Naive thymus-derived CD4-positive, alpha-beta T cell (primary cell): Measurements from ENCODE around the gene BRDT. TPM values are rescaled to one million over a fixed set of nuclear protein-coding genes. Genes with fewer than 3 reads are reported as not detected.
"Not testable (repeated sequence)": the region's sequence is repeated elsewhere in the genome, so short reads cannot be mapped to it uniquely, and the experiment has no call there.

Experiments used
- ATAC-seq: fragments of 150-1000 bp; cut with Tn5 transposase; 2 replicates; pipeline ENCODE4 v1.10.0; 2021; ENCODE audit warnings: mild to moderate bottlenecking, moderate library complexity
- CTCF ChIA-PET: fragments of 350-600 bp; sonication (Branson Sonifier 250); formaldehyde crosslinking; loops from one replicate; lab custom pipeline; 2021; ENCODE audit warnings: antibody characterized with exemption; lab: Charles Lee
- POLR2A ChIA-PET: fragments of 350-600 bp; sonication (Branson Sonifier 250); formaldehyde crosslinking; loops from one replicate; lab custom pipeline; 2021; ENCODE audit warnings: antibody characterized with exemption, inconsistent platforms; lab: Charles Lee
- DNase-seq, 9 donors: peaks; one replicate each; pipeline versions ENCODE4 v3.0.0 to v3.0.0-alpha.2; 2020 to 2022; ENCODE audit warnings: mixed read lengths in 1 of 9
- H3K27ac ChIP-seq: one replicate; pipeline ENCODE4 v1.7.0; 2013; ENCODE audit warnings: mild to moderate bottlenecking, low read depth, low read length, moderate library complexity
- H3K27me3 ChIP-seq, 2 donors: one replicate each; pipeline ENCODE4 v1.7.0; 2013; ENCODE audit warnings: low read length in 2 of 2, mild to moderate bottlenecking in 2 of 2, moderate library complexity in 2 of 2; ENCODE audit not compliant: control insufficient read depth in 2 of 2, insufficient read depth in 2 of 2
- H3K36me3 ChIP-seq, 3 experiments: 1 replicate in 2 of 3; 2 replicates in 1 of 3; pipeline ENCODE4 v1.7.0; 2013; ENCODE audit warnings: low read length in 3 of 3, mild to moderate bottlenecking in 3 of 3, moderate library complexity in 1 of 3; ENCODE audit not compliant: insufficient read depth in 3 of 3, control insufficient read depth in 2 of 3
- H3K4me1 ChIP-seq, 2 donors: one replicate each; pipeline ENCODE4 v1.7.0; 2013; ENCODE audit warnings: low read length in 2 of 2, mild to moderate bottlenecking in 2 of 2, moderate library complexity in 1 of 2; ENCODE audit not compliant: control insufficient read depth in 2 of 2, insufficient read depth in 2 of 2
- H3K4me3 ChIP-seq: 2 replicates; pipeline ENCODE4 v1.7.0; 2013; ENCODE audit warnings: mild to moderate bottlenecking, low read length
- H3K9me3 ChIP-seq, 3 experiments: 1 replicate in 2 of 3; 2 replicates in 1 of 3; pipeline ENCODE4 v1.7.0; 2013; ENCODE audit warnings: low read length in 3 of 3; ENCODE audit not compliant: control insufficient read depth in 2 of 3
- H3K27ac Mint-ChIP-seq, 9 donors: one replicate each; pipeline ENCODE4 v1.8.0; 2020 to 2022; ENCODE audit warnings: mixed read lengths in 9 of 9, mild to moderate bottlenecking in 8 of 9, moderate library complexity in 5 of 9, inconsistent platforms in 2 of 9
- H3K27me3 Mint-ChIP-seq, 5 donors: one replicate each; pipeline ENCODE4 v1.8.0; 2021 to 2022; ENCODE audit warnings: mixed read lengths in 5 of 5, mild to moderate bottlenecking in 1 of 5
- H3K36me3 Mint-ChIP-seq, 5 donors: one replicate each; pipeline ENCODE4 v1.8.0; 2020 to 2022; ENCODE audit warnings: mixed read lengths in 5 of 5, mild to moderate bottlenecking in 3 of 5, inconsistent platforms in 1 of 5
- H3K4me1 Mint-ChIP-seq, 7 donors: one replicate each; pipeline ENCODE4 v1.8.0; 2020 to 2022; ENCODE audit warnings: mixed read lengths in 7 of 7, mild to moderate bottlenecking in 3 of 7, inconsistent platforms in 1 of 7
- H3K4me3 Mint-ChIP-seq, 10 donors: one replicate each; pipeline ENCODE4 v1.8.0; 2020 to 2022; ENCODE audit warnings: mild to moderate bottlenecking in 10 of 10, mixed read lengths in 10 of 10, moderate library complexity in 6 of 10, inconsistent platforms in 2 of 10
- H3K9me3 Mint-ChIP-seq, 11 donors: one replicate each; pipeline ENCODE4 v1.8.0; 2020 to 2022; ENCODE audit warnings: mixed read lengths in 11 of 11, mild to moderate bottlenecking in 4 of 11, inconsistent platforms in 1 of 11, moderate library complexity in 1 of 11
- intact Hi-C, 2 donors: fragments of 100-400 bp; cut with micrococcal nuclease; formaldehyde crosslinking; loops; one replicate each; pipeline ENCODE4 v1.15.1; 2023
- polyA plus RNA-seq, 2 donors: library from polyadenylated mRNA; unstranded; fragments of 300-500 nt; fragmentation: Illumina TruSeq; gene quantifications; one replicate each; pipeline ENCODE4 v1.2.3, GENCODE V29; 2021
- total RNA-seq, 6 experiments: library from RNA in 5 of 6; stranded (reverse) in 5 of 6; gene quantifications; 1 replicate in 5 of 6; 2 replicates in 1 of 6; pipeline ENCODE4 v1.2.3 and lab custom pipeline; 2021 to 2026

The BRDT gene
- total and polyA plus RNA-seq, 7 experiments from 2014 or later = not detected

DNA sequence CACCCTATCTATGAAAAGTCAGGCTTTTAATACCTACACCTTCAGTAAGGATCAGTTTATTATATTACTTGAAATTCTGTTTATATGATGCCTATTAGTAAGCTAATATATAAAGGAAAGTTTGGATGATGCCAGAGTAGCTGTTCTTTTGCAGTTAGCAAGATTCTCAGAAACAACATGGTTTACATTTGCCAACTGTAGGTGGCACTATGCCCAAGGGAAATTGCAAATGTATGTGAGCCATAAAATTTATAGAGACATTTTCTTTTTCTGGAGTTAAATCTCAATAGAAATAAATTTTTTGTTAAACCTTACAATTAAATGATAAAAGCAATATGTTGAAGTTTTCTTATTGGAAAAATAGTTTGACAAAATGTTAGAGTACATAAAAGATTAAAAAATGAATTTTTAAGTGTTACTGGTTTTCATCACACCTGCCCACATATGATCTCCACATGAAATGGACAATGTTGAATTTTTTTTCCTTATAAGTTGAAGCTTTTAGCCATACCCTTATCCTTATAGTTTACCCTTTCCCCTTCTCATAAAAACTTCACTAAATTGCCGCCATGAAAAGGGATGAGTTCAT, 48.5 kb downstream of the BRDT start:
- no peaks in the 10 kb centered on the region for H3K27me3 ChIP-seq
- H3K36me3 Mint-ChIP-seq = no peaks in the 10 kb centered on the region
- H3K27ac ChIP-seq = no peak overlapping the region
- H3K4me1 ChIP-seq = no peaks in the 10 kb centered on the region
- intact Hi-C loops = loop anchor here (1.0 to 10.0 kb wide), 9 partner anchors 294 to 862 kb away; partner anchors contain the start of genes GFI1 (in 2 of the 2), GLMN (in 1 of the 2) and RPAP2 (in 1 of the 2)
- no peak overlapping the region for H3K4me3 Mint-ChIP-seq
- H3K4me3 ChIP-seq = no peak overlapping the region
- H3K36me3 ChIP-seq = no peaks in the 10 kb centered on the region
- ChIA-PET POLR2A (no interaction called here), CTCF (interaction anchor here (0.5 to 4.6 kb wide), 19 partner anchors 8 to 626 kb away, joined by 3 to 27 read pairs (median 4); no protein-coding TSS in a partner anchor)
- DNase-seq (peak in 7 of 9 donors; percentile 26 to 64 (median 49)), ATAC-seq (peak; percentile 64)
- H3K27ac Mint-ChIP-seq = no peak overlapping the region
- H3K27me3 Mint-ChIP-seq = peaks cover 0 to 10% (median 0%) of the 10 kb centered on the region in 5 donors
- H3K9me3 ChIP-seq = no peaks in the 10 kb centered on the region
- no peaks in the 10 kb centered on the region for H3K4me1 Mint-ChIP-seq
- H3K9me3 Mint-ChIP-seq = no peaks in the 10 kb centered on the region

DNA sequence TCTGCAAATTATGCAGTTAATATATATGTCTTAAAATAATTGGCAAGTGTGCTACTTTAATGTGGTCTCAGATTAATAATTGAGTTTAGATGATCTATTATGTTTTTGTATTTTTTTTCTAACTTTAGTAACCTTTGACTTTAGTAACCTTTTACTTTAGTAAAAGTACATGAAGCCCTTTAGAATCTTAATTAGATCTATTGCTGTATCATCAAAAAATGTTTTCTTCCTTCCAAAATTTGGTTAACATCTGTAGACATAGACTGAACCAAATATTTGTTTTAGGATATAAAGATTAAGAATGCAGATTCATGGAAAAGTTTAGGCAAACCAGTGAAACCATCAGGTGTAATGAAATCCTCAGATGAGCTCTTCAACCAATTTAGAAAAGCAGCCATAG, 54.9 kb downstream of the BRDT start:
- Mint-ChIP-seq H3K27me3 (peaks cover 0 to 5% (median 0%) of the 10 kb centered on the region in 5 donors), H3K4me1 (no peaks in the 10 kb centered on the region), H3K36me3 (no peaks in the 10 kb centered on the region), H3K9me3 (peaks cover 0 to 1% (median 0%) of the 10 kb centered on the region in 11 donors), H3K27ac (no peak overlapping the region), H3K4me3 (no peak overlapping the region)
- intact Hi-C loops = no loop called here
- ATAC-seq (no peak), DNase-seq (no peak)
- no peaks in the 10 kb centered on the region for H3K36me3 ChIP-seq
- no peaks in the 10 kb centered on the region for H3K27me3 ChIP-seq
- ChIA-PET POLR2A (no interaction called here), CTCF (no interaction called here)
- H3K4me3 ChIP-seq = no peak overlapping the region
- no peak overlapping the region for H3K27ac ChIP-seq
- H3K9me3 ChIP-seq = no peaks in the 10 kb centered on the region
- no peaks in the 10 kb centered on the region for H3K4me1 ChIP-seq

DNA sequence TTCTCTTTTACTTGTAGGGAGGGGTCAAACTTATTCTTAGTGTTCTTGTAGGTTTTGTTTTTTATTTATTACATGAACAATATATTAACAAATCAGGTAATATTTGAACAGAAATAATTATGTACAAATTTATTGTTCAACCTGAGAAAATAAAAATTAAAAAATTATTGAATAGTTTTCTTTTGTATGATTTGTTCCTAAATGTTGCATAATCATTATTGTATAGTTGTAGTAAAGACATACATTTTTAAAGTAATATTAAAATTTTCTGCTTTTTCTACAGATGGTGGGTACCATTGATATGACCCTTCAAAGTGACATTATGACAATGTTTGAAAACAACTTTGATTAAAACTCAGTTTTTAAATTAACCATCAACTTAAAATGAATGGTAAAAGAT, 64.7 kb downstream of the BRDT start:
- H3K4me3 Mint-ChIP-seq = no peak overlapping the region
- Histone ChIP-seq H3K4me3 (no peak overlapping the region), H3K9me3 (no peaks in the 10 kb centered on the region), H3K27me3 (no peaks in the 10 kb centered on the region), H3K4me1 (peaks cover 10 to 18% of the 10 kb centered on the region in 2 donors), H3K36me3 (no peaks in the 10 kb centered on the region), H3K27ac (no peak overlapping the region)
- H3K27ac Mint-ChIP-seq = no peak overlapping the region
- ChIA-PET CTCF (no interaction called here), POLR2A (no interaction called here)
- ATAC-seq (no peak), DNase-seq (no peak)
- peaks cover 10 to 19% (median 17%) of the 10 kb centered on the region in 7 donors for H3K4me1 Mint-ChIP-seq
- H3K9me3 Mint-ChIP-seq = peaks cover 0 to 4% (median 0%) of the 10 kb centered on the region in 11 donors
- no peaks in the 10 kb centered on the region for H3K36me3 Mint-ChIP-seq
- intact Hi-C loops = no loop called here
- peaks cover 0 to 14% (median 5%) of the 10 kb centered on the region in 5 donors for H3K27me3 Mint-ChIP-seq

DNA sequence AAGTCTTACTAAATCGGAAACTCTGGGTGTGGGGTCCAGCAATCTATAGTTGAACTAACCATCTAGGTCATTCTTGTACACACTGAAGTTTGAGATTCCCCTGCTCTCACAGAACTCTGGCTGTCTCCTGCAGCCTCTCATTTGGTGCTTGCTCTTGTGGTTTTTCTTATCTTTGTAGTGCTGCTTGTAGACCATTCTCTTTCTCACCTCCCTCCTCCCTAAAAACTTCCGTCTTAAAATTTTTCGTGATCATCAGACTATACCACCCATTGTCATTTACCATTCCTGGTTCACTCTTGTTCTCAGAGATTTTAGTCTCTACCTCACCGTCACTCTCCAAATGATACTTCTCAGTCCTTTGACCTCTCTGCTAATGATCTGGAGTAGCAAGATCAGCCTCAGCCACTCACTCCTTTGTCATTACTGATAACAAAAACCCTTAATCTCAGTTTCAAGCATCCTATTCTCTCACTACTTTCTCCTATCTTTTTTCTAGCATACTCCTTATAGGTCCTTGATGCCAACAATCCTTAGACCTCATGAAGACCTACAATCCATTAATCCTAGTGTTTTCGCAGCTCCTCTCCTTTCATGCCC, 67.6 kb downstream of the BRDT start:
- intact Hi-C loops = no loop called here
- H3K4me3 Mint-ChIP-seq = peak overlapping the region in 8 of 10 donors; percentile 0 to 35 (median 6)
- ATAC-seq = peak; percentile 50
- no peaks in the 10 kb centered on the region for H3K9me3 ChIP-seq
- peak in 1 of 9 donors; percentile 9 for DNase-seq
- H3K27ac Mint-ChIP-seq = peak overlapping the region in 4 of 9 donors; percentile 0 to 5 (median 4)
- no peaks in the 10 kb centered on the region for H3K36me3 ChIP-seq
- H3K9me3 Mint-ChIP-seq = no peaks in the 10 kb centered on the region
- peaks cover 0 to 17% (median 7%) of the 10 kb centered on the region in 5 donors for H3K27me3 Mint-ChIP-seq
- peaks cover 10 to 18% of the 10 kb centered on the region in 2 donors for H3K4me1 ChIP-seq
- H3K27me3 ChIP-seq = no peaks in the 10 kb centered on the region
- H3K4me1 Mint-ChIP-seq = peaks cover 10 to 19% (median 17%) of the 10 kb centered on the region in 7 donors
- POLR2A ChIA-PET = no interaction called here
- CTCF ChIA-PET = no interaction called here
- H3K27ac ChIP-seq = no peak overlapping the region
- peak overlapping the region; percentile 30 for H3K4me3 ChIP-seq
- peaks cover 0 to 6% (median 0%) of the 10 kb centered on the region in 5 donors for H3K36me3 Mint-ChIP-seq

DNA sequence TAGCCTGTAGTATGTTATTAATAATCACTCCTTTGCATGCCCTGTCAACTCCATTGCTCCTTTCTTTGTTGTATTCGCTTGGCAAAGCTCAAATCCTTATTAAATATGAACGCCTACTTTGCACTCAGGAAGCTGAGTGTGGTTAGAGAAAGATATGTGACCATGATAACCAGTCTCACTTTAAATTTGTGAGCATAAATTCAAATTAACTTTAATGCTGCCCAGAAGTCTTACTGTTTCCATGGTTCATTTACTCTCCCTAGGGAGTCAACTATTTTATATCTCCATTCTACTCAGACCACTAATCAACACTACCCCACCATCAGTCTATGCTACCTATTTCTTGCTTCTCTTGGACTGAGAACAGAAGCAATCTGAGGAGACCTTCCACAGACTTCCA, 68.5 kb downstream of the BRDT start:
- DNase-seq (no peak), ATAC-seq (no peak)
- Mint-ChIP-seq H3K27ac (peak overlapping the region in 1 of 9 donors; percentile 18), H3K4me1 (peaks cover 10 to 19% (median 17%) of the 10 kb centered on the region in 7 donors), H3K27me3 (peaks cover 0 to 16% (median 7%) of the 10 kb centered on the region in 5 donors), H3K4me3 (no peak overlapping the region), H3K36me3 (peaks cover 0 to 6% (median 0%) of the 10 kb centered on the region in 5 donors), H3K9me3 (peaks cover 0 to 3% (median 0%) of the 10 kb centered on the region in 11 donors)
- H3K4me3 ChIP-seq = no peak overlapping the region
- ChIA-PET CTCF (no interaction called here), POLR2A (no interaction called here)
- intact Hi-C loops = no loop called here
- H3K27me3 ChIP-seq = peaks cover 0 to 2% of the 10 kb centered on the region in 2 donors
- H3K9me3 ChIP-seq = no peaks in the 10 kb centered on the region
- no peaks in the 10 kb centered on the region for H3K36me3 ChIP-seq
- no peak overlapping the region for H3K27ac ChIP-seq
- H3K4me1 ChIP-seq = peaks cover 10 to 18% of the 10 kb centered on the region in 2 donors

DNA sequence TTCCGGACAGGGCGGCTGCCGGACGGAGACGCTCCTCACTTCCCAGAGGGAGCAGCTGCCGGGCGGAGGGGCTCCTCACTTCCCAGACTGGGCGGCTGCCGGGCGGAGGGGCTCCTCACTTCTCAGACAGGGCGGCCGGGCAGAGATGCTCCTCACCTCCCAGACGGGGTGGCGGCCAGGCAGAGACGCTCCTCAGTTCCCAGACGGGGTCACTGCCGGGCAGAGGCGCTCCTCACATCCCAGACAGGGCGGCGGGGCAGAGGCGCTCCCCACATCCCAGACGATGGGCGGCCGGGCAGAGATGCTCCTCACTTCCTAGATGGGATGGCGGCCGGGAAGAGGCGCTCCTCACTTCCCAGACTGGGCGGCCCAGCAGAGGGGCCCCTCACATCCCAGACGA, 76.8 kb downstream of the BRDT start:
- H3K27me3 ChIP-seq, H3K36me3 ChIP-seq, H3K4me1 ChIP-seq, CTCF ChIA-PET, H3K27ac ChIP-seq, ATAC-seq, H3K9me3 ChIP-seq, POLR2A ChIA-PET, intact Hi-C loops, H3K27ac Mint-ChIP-seq, H3K4me3 Mint-ChIP-seq, DNase-seq, H3K4me3 ChIP-seq: not testable (repeated sequence)
- Mint-ChIP-seq H3K36me3 (peaks cover 0 to 12% (median 2%) of the 10 kb centered on the region in 5 donors), H3K9me3 (peaks cover 0 to 10% (median 2%) of the 10 kb centered on the region in 11 donors), H3K27me3 (peaks cover 24 to 46% (median 33%) of the 10 kb centered on the region in 5 donors), H3K4me1 (peaks cover 5 to 19% (median 13%) of the 10 kb centered on the region in 7 donors)
